ENCODE results near the gene SCN1A.

DNA sequence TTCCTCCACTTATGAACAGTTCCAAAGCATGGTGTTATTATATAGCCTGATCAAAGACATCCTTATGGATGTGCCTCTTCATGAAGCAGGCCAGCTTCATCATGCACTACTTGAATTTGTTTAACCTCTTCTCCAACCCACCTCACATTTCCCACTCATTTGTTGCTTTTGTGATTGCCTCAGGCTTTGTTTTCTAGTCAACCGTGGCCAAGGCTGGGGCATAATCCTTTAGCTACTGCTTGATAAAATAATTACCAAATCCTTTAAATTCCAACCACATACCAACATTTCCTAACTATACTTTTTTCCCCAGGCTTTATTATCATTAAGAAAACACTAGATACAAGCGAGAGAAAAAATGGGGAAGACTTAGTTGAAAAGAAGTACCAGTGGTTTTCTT is 39.6 kb upstream of the SCN1A start:
- TF ChIP-seq, protein P1, sequence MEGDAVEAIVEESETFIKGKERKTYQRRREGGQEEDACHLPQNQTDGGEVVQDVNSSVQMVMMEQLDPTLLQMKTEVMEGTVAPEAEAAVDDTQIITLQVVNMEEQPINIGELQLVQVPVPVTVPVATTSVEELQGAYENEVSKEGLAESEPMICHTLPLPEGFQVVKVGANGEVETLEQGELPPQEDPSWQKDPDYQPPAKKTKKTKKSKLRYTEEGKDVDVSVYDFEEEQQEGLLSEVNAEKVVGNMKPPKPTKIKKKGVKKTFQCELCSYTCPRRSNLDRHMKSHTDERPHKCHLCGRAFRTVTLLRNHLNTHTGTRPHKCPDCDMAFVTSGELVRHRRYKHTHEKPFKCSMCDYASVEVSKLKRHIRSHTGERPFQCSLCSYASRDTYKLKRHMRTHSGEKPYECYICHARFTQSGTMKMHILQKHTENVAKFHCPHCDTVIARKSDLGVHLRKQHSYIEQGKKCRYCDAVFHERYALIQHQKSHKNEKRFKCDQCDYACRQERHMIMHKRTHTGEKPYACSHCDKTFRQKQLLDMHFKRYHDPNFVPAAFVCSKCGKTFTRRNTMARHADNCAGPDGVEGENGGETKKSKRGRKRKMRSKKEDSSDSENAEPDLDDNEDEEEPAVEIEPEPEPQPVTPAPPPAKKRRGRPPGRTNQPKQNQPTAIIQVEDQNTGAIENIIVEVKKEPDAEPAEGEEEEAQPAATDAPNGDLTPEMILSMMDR (IDR thresholded peaks at IDR 0.05; ENCODE audit: insufficient read depth, low read length): no peak
- TF ChIP-seq GABPA (IDR thresholded peaks at IDR 0.05; ENCODE audit: low read depth) (no peak), POLR2AphosphoS5 (IDR thresholded peaks at IDR 0.05; ENCODE audit: low read depth) (no peak), SPI1 (IDR thresholded peaks at IDR 0.05; ENCODE audit: borderline replicate concordance, low read depth) (no peak)
- TF ChIP-seq, protein P2, sequence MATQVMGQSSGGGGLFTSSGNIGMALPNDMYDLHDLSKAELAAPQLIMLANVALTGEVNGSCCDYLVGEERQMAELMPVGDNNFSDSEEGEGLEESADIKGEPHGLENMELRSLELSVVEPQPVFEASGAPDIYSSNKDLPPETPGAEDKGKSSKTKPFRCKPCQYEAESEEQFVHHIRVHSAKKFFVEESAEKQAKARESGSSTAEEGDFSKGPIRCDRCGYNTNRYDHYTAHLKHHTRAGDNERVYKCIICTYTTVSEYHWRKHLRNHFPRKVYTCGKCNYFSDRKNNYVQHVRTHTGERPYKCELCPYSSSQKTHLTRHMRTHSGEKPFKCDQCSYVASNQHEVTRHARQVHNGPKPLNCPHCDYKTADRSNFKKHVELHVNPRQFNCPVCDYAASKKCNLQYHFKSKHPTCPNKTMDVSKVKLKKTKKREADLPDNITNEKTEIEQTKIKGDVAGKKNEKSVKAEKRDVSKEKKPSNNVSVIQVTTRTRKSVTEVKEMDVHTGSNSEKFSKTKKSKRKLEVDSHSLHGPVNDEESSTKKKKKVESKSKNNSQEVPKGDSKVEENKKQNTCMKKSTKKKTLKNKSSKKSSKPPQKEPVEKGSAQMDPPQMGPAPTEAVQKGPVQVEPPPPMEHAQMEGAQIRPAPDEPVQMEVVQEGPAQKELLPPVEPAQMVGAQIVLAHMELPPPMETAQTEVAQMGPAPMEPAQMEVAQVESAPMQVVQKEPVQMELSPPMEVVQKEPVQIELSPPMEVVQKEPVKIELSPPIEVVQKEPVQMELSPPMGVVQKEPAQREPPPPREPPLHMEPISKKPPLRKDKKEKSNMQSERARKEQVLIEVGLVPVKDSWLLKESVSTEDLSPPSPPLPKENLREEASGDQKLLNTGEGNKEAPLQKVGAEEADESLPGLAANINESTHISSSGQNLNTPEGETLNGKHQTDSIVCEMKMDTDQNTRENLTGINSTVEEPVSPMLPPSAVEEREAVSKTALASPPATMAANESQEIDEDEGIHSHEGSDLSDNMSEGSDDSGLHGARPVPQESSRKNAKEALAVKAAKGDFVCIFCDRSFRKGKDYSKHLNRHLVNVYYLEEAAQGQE (IDR thresholded peaks at IDR 0.05; ENCODE audit: insufficient replicate concordance, low read depth): no peak

All from HL-60 (cell line).